A549 treated with GW870086 at 1 μM for 4 hours (cell line): Measurements from ENCODE around the gene SSBP4. TPM values are rescaled to one million over a fixed set of nuclear protein-coding genes. Genes with fewer than 3 reads are reported as not detected.

ENCODE experiments used
- total RNA-seq: library from RNA; stranded (reverse); fragments of 200-300 nt; extraction: Qiagen RNA extraction; gene quantifications from 5 replicates; pipeline ENCODE4 v1.2.3, GENCODE V29; 2022; ENCODE audit warnings: low read depth

SSBP4 gene
- total RNA-seq = 30.1 to 52.2 TPM (median 50.3 TPM) in 5 replicates

GRCh38 chr19:18419195-18419698, at the start of gene SSBP4:
TSS of gene SSBP4 (plus strand) at chr19:18419398. CDS start at chr19:18419649, 251 bp downstream.

GRCh38 chr19:18385675-18386542, 33.3 kb upstream of the SSBP4 start, which contains the start of gene GDF15:
TSS of gene GDF15 (plus strand) at chr19:18386158. CDS start at chr19:18386190, 32 bp downstream.

GRCh38 chr19:18397242-18398202, 21.7 kb upstream of the SSBP4 start, which contains the start of gene LRRC25:
TSS of gene LRRC25 (minus strand) at chr19:18397622. CDS start at chr19:18396963, 659 bp downstream.

DNA sequence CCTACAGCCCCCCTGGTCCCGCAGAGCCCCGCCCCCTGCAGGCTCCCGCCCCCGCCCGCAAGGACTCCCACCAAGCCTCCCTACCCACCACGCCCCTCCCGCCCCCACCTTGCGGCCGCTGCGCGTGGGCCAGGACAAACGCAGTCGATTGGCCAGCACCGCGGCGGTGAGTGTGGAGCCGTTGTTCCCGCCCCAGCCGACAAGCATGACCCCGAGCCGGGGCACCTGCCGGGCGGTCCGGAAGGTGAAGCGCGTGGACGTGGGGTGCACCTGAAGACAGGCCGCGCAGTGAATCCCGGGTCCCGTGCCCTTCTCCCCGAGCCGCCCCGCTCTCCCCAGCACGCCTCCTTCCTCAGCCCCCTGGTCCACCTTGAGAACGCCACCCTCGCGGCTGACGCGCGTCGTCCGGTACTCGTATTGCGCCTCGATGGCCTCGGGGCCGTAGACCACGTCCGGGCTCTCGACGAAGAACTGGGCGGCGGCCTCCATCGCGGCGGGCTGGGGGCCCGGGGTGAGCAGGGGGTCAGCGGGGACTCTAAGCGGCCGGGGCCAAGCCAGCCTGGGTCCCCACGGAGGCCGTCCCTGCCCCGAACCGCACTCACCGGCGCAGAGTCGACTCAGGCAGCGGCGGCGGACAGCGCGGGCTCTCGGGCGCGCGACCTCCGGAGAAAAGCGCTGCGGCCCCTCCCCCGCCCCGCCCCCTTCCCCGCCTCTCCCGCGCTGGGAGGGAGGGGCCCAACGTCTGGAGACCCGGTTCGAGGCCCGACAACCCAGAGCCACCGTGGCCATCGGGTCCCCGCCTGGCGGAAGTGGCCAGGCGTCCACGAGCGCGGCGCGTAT, 18.5 kb downstream of the SSBP4 start, which contains the start of gene ISYNA1:
Gene ISYNA1 (minus strand): TSS at position 643 of the 840 bp plus-strand sequence. CDS start 154 bp downstream, at position 489.

Other genes with a start within 250 kb of the SSBP4 start
- gene IFI30, start 245.6 kb upstream of the SSBP4 start, total RNA-seq = 10.5 to 19.6 TPM (median 14.6 TPM) in 5 replicates
- gene MPV17L2, start 226.2 kb upstream of the SSBP4 start, total RNA-seq = 10.0 to 12.6 TPM (median 11.2 TPM) in 5 replicates
- gene RAB3A, start 215.4 kb upstream of the SSBP4 start, total RNA-seq = 0.55 to 1.1 TPM (median 0.61 TPM) in 5 replicates
- 0.22 to 0.47 TPM (median 0.38 TPM) in 5 replicates for gene PDE4C, start 193.0 kb upstream of the SSBP4 start, total RNA-seq
- gene IQCN, start 144.9 kb upstream of the SSBP4 start, total RNA-seq = 0.53 to 0.99 TPM (median 0.70 TPM) in 5 replicates
- gene JUND, start 137.8 kb upstream of the SSBP4 start, total RNA-seq = 31.6 to 58.0 TPM (median 53.5 TPM) in 5 replicates
- gene LSM4, start 96.3 kb upstream of the SSBP4 start, total RNA-seq = 212 to 250 TPM (median 232 TPM) in 5 replicates
- gene PGPEP1, start 78.8 kb upstream of the SSBP4 start, total RNA-seq = 1.8 to 3.6 TPM (median 2.7 TPM) in 5 replicates
- gene GDF15, start 33.2 kb upstream of the SSBP4 start, total RNA-seq = 20.9 to 43.1 TPM (median 31.3 TPM) in 5 replicates
- not detected in 5 replicates for gene LRRC25, start 21.8 kb upstream of the SSBP4 start, total RNA-seq
- 30.3 to 46.1 TPM (median 41.6 TPM) in 5 replicates for gene ISYNA1, start 18.7 kb downstream of the SSBP4 start, total RNA-seq
- 4.1 to 5.6 TPM (median 5.1 TPM) in 5 replicates for gene ELL, start 102.7 kb downstream of the SSBP4 start, total RNA-seq
- 120 to 150 TPM (median 146 TPM) in 5 replicates for gene FKBP8, start 124.2 kb downstream of the SSBP4 start, total RNA-seq
- 79.5 to 112 TPM (median 101 TPM) in 5 replicates for gene KXD1, start 138.5 kb downstream of the SSBP4 start, total RNA-seq
- 1,104 to 1,219 TPM (median 1,137 TPM) in 5 replicates for gene UBA52, start 152.5 kb downstream of the SSBP4 start, total RNA-seq
- 46.5 to 56.7 TPM (median 56.3 TPM) in 5 replicates for gene REX1BD, start 169.4 kb downstream of the SSBP4 start, total RNA-seq
- 2.5 to 5.2 TPM (median 3.6 TPM) in 5 replicates for gene CRLF1, start 187.4 kb downstream of the SSBP4 start, total RNA-seq
- gene TMEM59L, start 193.5 kb downstream of the SSBP4 start, total RNA-seq = 3.8 to 6.1 TPM (median 5.8 TPM) in 5 replicates
- gene KLHL26, start 217.6 kb downstream of the SSBP4 start, total RNA-seq = 2.3 to 3.4 TPM (median 3.4 TPM) in 5 replicates